GM19239 (cell line): ENCODE measurements around the gene DDX60.
"Not testable (repeated sequence)": the region's sequence is repeated elsewhere in the genome, so short reads cannot be mapped to it uniquely, and the experiment has no call there.

ENCODE experiments used
- DNase-seq: peaks from one replicate; pipeline ENCODE4 v3.0.0; 2011; ENCODE audit warnings: low spot score; ENCODE audit not compliant: insufficient read length
- FAIRE-seq: peaks from 2 replicates; lab custom pipeline; 2011; peaks lifted over from hg19 to GRCh38; lab: Jason Lieb, UNC

The DDX60 gene

DNA sequence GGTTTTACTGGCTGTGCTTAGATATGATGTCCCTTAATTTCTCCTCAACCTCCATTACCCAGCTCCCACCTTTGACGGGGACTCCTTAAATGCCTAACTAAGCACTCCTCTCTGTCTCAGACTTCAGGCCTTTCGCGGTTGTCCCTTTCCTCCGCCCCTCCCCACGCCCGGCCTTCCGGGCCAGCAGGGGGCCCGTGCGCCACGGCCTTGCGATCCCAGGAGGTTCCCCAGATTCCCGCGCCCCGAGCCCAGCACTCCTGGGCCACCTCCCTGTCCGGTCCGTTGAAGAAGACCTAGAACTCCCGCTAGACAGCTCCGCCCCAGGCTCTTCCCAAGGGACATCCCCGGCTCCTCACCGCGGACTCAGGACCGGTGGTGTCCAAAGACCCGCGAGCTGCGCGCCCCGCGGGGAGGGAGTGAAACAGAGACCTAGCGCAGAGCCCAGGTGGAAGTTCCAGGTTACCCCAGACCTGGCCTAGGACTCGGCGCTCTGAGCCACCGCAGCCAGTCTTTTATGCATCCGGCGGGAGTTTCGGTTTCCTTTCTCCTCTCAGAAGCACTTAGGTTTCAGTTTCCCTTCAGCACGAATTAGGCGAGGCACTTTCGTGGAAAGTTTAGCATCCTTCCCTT, at the start of gene DDX60:
TSS of gene DDX60 (minus strand) at position 487 of the 630 bp plus-strand sequence. CDS start 7,493 bp downstream, outside the sequence.
- DNase-seq: peak; percentile 59

GRCh38 chr4:168367065-168367464, 48.5 kb upstream of the DDX60 start:
- FAIRE-seq: no peak
- no peak for DNase-seq

More for the DNA sequence above, at the start of gene DDX60:
- FAIRE-seq: peak; percentile 95

- DNase-seq: no peak
- FAIRE-seq: no peak
Observed at GRCh38 chr4:168362025-168362401, 43.5 kb upstream of the DDX60 start.

- FAIRE-seq (no peak), DNase-seq (no peak)
Observed at GRCh38 chr4:168361365-168362024, 42.9 kb upstream of the DDX60 start.

- FAIRE-seq: no peak
- DNase-seq: no peak
Observed at GRCh38 chr4:168360271-168360670, 41.7 kb upstream of the DDX60 start.

DNA sequence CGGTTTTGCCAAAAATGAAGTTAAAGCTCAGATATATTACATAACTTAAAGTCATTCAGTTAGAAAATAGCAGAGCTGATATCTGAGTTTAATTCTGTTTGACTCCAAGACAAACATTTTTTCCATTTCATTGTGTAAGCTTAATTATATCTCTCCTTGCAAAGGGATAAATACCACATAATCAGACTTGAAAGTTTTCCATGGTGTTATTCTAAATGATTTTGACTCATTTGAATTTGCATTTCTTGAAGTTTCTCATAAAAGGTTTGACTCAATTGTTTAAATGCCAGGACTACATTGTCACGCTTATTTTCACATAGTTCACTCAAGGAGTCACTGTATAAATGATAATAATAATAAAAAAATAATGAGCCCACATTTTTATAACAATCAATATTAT, 39.4 kb upstream of the DDX60 start:
- DNase-seq (no peak), FAIRE-seq (no peak)

DNA sequence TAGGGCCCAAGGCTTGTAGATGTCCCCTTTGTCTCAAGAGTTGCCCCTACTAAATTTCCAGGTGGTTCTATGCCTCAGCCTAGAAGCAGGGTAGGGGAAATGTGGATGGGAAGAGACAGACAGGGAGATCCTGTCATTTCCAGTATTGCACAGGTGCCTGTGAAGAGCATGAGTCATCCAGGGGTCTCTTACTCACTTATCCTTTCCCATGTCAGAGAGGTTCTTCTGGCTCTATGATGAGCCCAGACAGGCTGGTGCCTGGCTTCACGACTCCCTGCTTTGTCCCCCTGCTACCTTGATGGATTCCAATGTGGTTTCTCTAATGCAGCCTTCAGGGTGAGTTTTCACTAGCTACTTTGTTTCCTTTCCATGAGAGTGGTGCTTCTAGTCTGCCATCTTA, 35.2 kb upstream of the DDX60 start:
- DNase-seq (no peak), FAIRE-seq (no peak)

DNA sequence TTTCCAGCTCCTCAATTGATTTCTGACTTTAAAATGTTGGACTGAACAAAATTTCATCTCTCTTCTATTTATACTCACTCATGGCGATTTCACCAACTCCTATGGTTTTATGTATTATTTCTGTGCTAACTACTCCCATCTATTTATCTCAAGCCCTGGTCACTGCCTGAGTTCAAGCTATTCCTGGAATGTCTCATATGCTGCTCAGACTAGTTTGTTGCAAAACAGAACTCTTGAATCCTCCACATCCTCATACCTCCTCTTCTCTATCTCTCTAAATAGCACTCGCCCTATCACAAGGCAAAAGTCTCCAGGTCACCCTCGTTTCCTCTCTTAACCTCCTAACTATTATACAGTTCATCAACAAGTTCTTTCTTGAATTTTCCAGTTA, 19.0 kb upstream of the DDX60 start:
- no peak for DNase-seq
- FAIRE-seq: no peak

GRCh38 chr4:168336837-168337549, 18.4 kb upstream of the DDX60 start:
- DNase-seq (no peak), FAIRE-seq (no peak)

GRCh38 chr4:168335621-168336020, 17.1 kb upstream of the DDX60 start:
- no peak for DNase-seq
- no peak for FAIRE-seq

DNA sequence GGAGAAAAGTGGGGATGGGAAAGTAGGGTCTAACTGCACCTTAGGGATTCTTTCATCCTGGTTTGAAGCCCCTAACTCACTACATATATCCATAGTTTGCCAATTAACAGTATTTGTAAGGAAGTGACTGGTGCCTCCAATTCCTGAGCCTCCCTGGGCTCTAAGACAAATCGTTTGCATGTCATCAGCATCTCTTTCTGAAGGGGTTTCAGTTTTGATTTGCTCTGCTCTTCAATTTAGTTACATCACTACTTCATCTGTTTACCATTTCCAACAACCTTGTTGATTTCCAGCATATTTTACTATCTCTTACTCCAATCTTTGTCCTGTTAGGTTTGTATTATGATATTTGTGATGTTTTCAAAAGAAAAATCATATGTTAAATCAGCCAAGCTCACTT, 15.5 kb upstream of the DDX60 start:
- DNase-seq (no peak), FAIRE-seq (no peak)

DNA sequence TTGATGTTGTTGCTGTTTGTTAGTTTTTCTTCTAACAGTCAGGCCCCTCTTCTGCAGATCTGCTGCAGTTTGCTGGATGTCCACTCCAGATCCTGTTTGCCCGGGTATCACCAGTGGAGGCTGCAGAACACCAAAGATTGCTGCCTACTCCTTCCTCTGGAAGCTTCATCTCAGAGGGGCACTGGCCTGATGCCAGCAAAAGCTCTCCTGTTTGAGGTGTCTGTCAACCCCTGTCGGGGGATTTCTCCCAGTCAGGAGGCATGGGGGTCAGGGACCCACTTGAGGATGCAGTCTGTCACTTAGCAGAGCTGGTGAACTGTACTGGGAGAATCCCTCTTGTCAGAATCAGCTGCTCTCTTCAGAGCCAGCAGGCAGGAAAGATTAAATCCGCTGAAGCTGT, 12.0 kb upstream of the DDX60 start:
- DNase-seq, FAIRE-seq: not testable (repeated sequence)

DNA sequence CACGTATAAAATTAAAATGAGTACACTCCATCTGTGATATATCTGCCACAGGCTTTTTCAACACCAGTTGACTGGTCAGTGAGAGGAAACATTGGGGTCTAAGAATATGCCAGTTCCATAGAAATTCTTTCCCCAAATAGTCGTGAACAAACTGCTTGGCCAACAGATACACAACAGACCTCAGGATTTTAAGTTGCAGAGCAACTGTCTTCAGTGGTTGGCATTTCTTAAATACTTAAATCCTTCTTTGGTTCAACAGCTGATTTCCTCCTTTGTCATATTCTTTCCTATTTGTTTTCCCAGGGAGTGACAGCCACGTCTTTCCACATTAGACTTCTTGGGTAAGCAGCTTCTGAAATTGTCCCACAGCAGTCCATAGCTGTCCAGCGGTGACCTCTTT, 7.0 kb upstream of the DDX60 start:
- FAIRE-seq (no peak), DNase-seq (no peak)

DNA sequence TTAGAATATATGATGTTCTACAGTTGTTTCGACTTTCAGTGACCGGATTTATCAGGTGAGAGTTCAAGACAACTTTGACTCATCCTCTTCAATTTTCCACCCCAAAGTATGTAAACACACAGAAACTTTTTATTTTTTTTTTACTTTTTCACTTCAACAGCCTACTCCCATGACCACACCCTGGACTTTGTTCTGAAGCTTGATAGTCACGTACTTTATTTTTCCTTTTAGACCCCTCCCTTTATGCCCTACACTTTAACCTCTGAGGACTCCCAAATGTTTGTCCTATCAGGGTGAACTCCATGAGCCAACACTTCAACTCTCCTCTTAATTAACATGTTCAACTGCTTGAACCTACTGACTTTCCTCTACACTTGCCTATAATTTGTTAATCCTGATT, 2.5 kb upstream of the DDX60 start:
- DNase-seq (no peak), FAIRE-seq (no peak)

DNA sequence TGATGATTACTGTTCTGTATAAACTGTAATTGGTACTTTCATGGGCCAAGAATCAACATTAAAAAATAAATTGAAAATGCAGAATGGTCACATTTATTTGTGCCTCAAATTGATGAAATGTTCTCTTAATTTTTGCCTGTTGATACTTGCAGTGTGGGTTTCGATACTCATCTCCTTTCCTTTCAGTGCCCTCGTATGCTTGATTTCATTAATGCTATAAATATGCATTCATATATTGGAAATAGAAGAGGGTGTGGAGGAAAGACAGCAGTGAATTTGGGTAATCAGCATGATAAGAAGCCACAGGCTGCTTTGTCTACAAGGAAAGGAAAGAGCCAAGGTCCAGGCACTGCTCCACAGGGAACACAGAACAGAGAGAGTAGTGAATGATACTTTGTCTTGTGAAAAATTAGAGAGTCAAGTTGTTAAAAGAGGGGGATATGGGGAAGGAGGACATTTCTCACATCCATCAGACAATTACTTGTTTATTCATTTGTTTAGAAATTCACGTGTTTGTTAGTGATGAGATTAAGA, 1.0 kb upstream of the DDX60 start:
- DNase-seq: no peak

GRCh38 chr4:168317621-168318020, 931 bp downstream of the DDX60 start:
- FAIRE-seq (peak; percentile 86), DNase-seq (no peak)

More for the DNA sequence above, 1.0 kb upstream of the DDX60 start:
- FAIRE-seq: no peak

DNA sequence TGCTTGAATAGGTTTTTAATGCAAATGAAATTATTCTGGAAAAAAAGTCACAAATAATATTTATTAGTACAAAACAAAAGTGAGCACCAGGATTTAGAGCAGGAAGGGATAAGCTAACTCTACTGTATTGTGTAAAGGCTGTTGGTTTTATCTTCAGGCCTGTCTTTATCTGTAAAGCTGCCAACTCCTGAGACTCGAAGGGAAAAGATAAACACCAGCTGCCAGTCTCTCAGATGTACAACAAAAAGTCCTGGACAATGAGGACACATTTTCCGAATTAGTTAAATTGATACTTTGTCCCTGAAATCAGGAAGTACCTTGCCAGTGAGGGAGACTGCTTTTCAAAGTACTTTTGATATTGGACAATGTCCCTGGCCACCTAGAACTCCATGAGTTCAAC, 8.8 kb downstream of the DDX60 start:
- DNase-seq (no peak), FAIRE-seq (no peak)

- FAIRE-seq (no peak), DNase-seq (no peak)
Observed at GRCh38 chr4:168308912-168309311, 9.6 kb downstream of the DDX60 start.

GRCh38 chr4:168306476-168306875, 12.1 kb downstream of the DDX60 start:
- DNase-seq (no peak), FAIRE-seq (no peak)

GRCh38 chr4:168304744-168305459, 13.7 kb downstream of the DDX60 start:
- DNase-seq (no peak), FAIRE-seq (no peak)
